DMS153 treated with DMSO at 0.1 percent for 48 hours (cell line): ENCODE measurements around the gene OR7G3.

Source experiments
- DNase-seq: peaks from one replicate; lab custom pipeline; 2025; ENCODE audit not compliant: unreplicated experiment; lab: John Stamatoyannopoulos, UW

Gene OR7G3

DNA sequence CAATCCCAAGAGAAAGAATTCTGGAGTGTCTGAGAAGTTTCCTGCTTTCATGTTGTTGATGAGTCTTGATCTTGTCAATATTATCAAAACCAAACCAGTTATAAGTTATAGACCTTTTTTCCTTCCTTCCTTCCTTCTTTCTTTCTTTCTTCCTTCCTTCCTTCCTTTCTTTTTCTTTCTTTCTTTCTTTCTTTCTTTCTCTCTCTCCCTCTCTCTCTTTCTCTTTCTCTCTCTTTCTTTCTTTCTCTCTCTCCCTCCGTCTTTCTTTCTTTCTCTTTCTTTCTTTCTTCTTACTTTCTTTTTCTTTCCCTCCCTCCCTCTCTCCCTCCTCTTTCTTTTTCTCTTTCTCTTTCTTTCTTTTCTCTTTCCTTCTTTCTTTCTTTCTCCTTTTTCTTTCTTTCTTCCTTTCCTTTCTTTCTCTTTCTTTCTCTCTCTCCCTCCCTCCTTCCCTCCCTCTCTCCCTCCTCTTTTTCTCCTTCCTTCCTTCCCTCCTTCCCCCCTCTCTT lies at the start of gene OR7G3:
OR7G3 (minus strand) TSS at position 51 of the 506 bp plus-strand sequence; CDS start at position 51, 0 bp downstream.
- no peak for DNase-seq

DNA sequence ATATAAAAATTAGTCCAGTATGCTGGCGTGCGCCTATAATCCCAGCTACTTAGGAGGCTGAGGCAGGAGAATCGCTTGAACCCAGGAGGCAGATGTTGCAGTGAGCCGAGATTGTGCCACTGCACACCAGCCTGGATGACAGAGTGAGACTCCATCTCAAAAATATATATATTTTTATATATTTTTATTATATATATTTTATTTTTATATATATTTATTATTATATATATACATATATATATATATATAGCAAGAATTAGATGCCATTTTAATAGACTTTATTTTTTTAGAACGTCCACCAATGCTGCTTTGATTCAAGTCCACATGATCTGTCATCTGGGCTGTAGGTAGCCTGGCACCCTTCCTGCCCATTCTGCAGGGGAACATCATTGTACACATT lies 48.6 kb upstream of the OR7G3 start:
- no peak for DNase-seq

DNA sequence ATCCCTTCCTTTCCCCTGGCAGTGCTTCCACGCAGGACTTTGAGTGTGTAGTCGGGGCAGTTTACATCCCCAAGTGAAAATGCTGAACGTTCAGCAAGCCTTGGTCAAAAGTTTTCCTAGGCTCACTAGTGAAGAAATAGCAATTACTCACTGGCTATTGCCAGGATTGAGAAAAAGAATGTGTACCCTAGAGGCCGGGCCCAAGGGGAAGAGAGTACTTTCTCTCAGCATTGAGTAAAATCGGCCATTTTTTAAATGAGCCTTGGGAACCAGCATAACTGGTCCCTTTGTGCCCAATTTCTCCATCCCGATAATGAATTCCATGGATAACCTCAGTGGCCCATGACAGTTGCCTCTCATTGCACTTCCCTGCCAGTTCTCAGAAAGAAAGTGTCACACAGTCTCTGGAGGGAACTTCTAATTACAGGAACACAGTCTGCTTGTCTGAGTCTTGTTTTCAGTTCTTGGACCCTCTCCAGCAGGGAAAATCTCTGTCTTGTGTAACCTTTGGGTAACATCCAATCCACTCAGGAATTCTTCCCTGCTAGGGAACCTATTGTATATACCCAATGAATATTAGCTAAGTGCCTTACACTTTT lies 44.7 kb upstream of the OR7G3 start:
- DNase-seq = no peak

DNA sequence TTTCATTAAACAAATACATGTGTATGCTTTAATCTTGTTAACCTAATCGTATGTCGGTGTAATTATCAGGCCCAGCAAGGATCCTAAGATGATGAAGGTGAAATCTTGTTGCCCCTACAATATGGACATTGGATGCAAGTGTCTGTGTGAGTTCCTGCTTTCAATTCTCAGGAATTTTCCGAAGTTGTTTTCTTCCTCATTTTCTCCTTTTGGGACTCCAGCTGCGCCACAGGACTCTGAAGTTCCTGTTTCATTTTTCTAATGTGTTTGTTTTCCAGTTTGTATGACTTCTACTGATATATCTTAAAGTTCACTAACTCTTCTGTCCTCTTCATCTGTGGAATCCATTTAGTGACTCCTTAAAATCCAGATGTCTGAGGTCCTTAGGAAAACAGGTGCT lies 40.1 kb upstream of the OR7G3 start:
- no peak for DNase-seq

GRCh38 chr19:9165261-9165660 lies 38.5 kb upstream of the OR7G3 start:
- DNase-seq = no peak

GRCh38 chr19:9161427-9161826 lies 34.7 kb upstream of the OR7G3 start:
- DNase-seq = no peak

GRCh38 chr19:9159891-9160290 lies 33.1 kb upstream of the OR7G3 start:
- DNase-seq = no peak

DNA sequence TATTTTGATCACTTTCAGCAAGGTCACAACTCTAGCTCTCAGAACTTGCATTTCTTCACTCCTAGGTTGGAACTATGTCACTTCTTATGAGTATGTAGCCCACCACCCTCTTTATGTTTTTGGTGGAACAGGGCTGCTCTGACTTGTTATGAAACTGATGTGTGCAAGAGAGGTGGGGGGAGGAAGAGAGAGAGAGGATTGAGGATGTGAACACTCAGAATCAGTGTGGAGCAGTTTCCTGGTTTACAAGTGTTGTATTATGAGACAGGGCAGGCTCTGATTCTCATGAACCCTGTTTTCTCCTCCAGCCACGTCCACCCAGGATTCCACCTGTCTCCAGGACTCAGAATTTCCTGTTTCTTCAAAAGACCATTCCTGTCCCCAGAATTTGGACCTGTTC lies 29.6 kb upstream of the OR7G3 start:
- no peak for DNase-seq

GRCh38 chr19:9155591-9155990 lies 28.8 kb upstream of the OR7G3 start:
- DNase-seq = no peak

DNA sequence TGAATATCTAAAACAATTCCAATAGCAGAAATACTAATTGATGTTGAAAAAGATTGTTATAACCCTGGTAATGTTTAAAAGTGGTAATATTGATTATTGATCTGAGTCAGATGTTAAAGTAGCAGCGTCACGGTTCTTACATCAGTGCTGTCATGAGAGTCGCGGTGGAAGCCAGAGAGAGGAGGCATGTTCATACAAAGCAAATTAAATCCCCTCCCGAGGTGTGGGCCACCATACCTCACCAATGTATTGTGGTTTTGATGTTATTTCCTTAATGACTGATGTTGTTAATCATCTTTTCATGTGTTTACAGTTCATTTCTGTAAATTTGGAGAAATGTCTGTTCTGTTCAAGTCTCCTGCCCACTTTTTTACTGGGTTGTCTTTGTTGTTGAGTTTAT lies 24.6 kb upstream of the OR7G3 start:
- no peak for DNase-seq

DNA sequence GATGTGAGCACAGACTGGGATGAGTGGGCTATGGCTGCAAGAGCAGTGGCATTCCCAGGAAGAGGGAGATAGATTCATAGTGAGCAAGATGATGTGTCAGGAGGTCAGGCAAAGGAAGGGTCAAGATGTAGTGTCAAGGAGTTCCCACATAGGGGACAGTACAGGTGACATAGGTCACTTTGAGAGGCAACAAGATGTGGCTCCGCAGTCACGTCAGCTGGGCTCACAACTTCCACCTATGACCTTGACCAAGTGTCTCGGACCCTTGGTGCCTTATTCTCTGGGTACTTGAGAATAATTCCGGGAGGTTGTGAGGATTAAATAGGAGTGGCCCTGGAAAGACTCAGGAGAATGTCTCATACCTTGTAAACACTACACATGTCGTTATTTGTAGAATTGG lies 23.9 kb upstream of the OR7G3 start:
- DNase-seq = no peak

DNA sequence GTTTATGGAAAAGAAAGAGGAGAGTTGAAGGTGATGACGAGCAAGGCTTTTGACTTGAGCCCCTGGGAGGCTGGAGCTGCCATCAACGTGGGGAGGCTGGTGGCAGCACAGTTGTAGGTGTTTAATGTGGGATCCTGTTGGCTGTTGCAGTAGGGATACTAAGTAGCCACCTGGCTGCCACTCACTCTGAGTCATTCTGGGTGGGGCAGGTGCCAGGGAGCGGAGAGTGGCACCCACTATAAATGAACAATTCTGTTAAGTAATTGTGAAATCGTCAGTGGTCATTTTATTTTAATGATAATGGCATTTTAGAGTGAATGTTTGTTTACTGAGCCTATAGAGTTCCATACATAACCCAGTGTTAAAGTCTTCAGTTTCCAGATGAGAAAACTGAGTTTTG lies 23.2 kb upstream of the OR7G3 start:
- no peak for DNase-seq

- DNase-seq = no peak
Observed at GRCh38 chr19:9148697-9149096, 21.9 kb upstream of the OR7G3 start.

- no peak for DNase-seq
Observed at GRCh38 chr19:9146882-9147281, 20.1 kb upstream of the OR7G3 start.

- DNase-seq = no peak
Observed at GRCh38 chr19:9144920-9145319, 18.2 kb upstream of the OR7G3 start.

DNA sequence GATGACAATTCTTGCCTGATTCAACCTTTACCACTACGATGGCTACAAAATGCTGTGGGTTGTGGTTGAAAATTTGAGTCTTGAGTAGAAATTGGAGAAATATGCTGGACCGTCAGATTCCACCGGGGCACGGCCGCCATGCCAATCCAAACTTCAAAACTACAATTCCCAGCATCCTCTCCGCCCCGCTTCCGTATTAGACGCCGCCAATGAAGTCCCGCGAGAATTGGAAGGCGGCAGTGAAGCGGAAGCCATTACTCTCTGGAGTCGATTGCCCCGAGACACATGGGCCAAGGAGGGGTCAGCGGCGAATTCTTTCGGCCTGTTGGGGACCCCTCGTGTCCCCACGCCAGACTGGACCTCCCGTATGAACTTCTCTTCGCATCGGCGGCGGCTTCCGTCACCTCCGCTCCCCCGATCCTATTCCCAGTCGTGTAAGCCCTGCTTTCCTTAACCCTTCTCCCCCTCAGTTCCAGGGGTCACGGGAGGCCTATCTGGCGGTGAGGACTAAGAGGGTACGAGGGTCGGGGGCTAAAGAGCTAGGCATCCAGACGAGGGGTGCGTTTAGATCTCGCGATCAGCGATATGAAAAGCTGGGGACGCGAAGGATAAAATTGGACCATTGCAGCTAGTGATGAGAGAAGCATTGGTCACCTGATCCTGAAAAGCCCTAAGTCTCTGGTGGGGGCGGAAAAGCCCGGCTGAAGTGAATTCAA lies 13.6 kb upstream of the OR7G3 start, which contains the start of gene ZNF317:
ZNF317 (plus strand) TSS at position 239 of the 716 bp plus-strand sequence. CDS start 15,620 bp downstream, outside the sequence.
- peak; percentile 85 for DNase-seq

GRCh38 chr19:9139609-9140158 lies 12.9 kb upstream of the OR7G3 start:
- DNase-seq = no peak

DNA sequence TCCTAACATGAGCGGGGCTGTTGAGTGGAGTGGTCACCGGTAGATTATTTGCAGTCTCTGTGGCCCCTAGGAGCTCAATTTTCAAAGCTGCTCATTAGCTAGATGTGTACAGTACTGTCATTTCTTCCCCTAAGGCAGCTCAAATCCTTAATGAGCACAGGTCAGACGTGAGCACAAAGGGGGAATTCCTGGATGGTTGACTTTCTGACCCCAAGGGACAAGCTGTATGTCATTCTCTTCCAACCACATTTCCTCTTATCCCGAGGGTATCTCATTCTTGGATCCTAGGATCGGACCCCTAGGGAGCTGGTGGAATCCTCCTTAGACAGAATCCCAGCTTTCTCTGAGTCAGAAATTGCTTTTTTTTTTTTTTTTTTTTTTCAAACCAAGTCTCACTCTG lies 5.7 kb upstream of the OR7G3 start:
- DNase-seq = no peak

- DNase-seq = no peak
Observed at GRCh38 chr19:9130965-9131364, 4.2 kb upstream of the OR7G3 start.

DNA sequence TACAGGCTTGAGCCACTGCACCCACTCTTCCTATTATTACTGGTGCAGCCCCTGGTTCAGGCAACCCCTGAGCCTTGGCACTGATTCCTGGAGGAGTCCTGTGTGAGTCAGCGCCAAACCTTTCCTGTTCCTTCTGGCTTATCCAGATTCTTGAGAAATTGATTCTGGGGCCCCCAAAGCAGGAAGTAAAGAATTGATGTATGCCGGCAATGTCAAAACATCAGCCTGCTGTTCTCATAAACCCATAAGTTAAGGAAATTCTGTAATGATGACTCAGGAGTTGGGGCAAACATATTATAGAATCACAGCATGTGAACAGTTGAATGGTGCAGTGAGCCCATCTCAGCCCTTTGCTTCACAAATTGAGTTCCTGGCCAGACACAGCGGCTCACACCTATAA lies 1.4 kb upstream of the OR7G3 start:
- no peak for DNase-seq

- DNase-seq = no peak
Observed at GRCh38 chr19:9116547-9116946, 10.2 kb downstream of the OR7G3 start.

- no peak for DNase-seq
Observed at GRCh38 chr19:9115307-9115813, 11.4 kb downstream of the OR7G3 start, which contains the start of gene OR7G1. Gene OR7G1 (minus strand): TSS chr19:9115763. CDS start chr19:9115763, 0 bp downstream.
